MCF 10A (cell line): ENCODE measurements around the gene AMBRA1. TPM values are rescaled to one million over a fixed set of nuclear protein-coding genes. Genes with fewer than 3 reads are reported as not detected.
"Not testable (repeated sequence)": the region's sequence is repeated elsewhere in the genome, so short reads cannot be mapped to it uniquely, and the experiment has no call there.

ENCODE experiments used
- BruUV-seq: library from RNA; stranded (reverse); fragments of 400-500 nt; replicated peaks from 2 replicates; lab custom pipeline; 2021; lab: Mats Ljungman, UMichigan
- CTCF ChIA-PET: fragments of 300-600 bp; sonication (Branson Sonifier 250); formaldehyde crosslinking; extraction: SDS; loops from one replicate; lab custom pipeline; 2021; ENCODE audit warnings: antibody characterized with exemption, inconsistent platforms; lab: Yijun Ruan, JAX
- POLR2A ChIA-PET: fragments of 300-600, 350-650 bp; sonication (Branson Sonifier 250); formaldehyde crosslinking; extraction: SDS; loops from one replicate; lab custom pipeline; 2020; ENCODE audit warnings: antibody characterized with exemption, inconsistent platforms; lab: Yijun Ruan, JAX
- DNase-seq: peaks from one replicate; pipeline ENCODE4 v3.0.0-alpha.2; 2018; ENCODE audit not compliant: unreplicated experiment
- H3K27ac Mint-ChIP-seq: one replicate; pipeline ENCODE4 v1.8.0; 2022; ENCODE audit warnings: mild to moderate bottlenecking, low read depth, mixed read lengths; ENCODE audit not compliant: unreplicated experiment
- H3K27me3 Mint-ChIP-seq: one replicate; pipeline ENCODE4 v1.8.0; 2022; ENCODE audit warnings: mixed read lengths; ENCODE audit not compliant: insufficient read depth, unreplicated experiment
- H3K36me3 Mint-ChIP-seq: one replicate; pipeline ENCODE4 v1.8.0; 2022; ENCODE audit warnings: mild to moderate bottlenecking, moderate library complexity, mixed read lengths; ENCODE audit not compliant: insufficient read depth, unreplicated experiment
- H3K4me1 Mint-ChIP-seq: one replicate; pipeline ENCODE4 v1.8.0; 2022; ENCODE audit warnings: mixed read lengths; ENCODE audit not compliant: insufficient read depth, unreplicated experiment
- H3K4me3 Mint-ChIP-seq: one replicate; pipeline ENCODE4 v1.8.0; 2022; ENCODE audit warnings: mild to moderate bottlenecking, moderate library complexity, mixed read lengths; ENCODE audit not compliant: unreplicated experiment
- H3K9me3 Mint-ChIP-seq: one replicate; pipeline ENCODE4 v1.8.0; 2022; ENCODE audit warnings: mixed read lengths; ENCODE audit not compliant: unreplicated experiment
- CTCF ChIP-seq: fragments of 200-600 bp; IDR thresholded peaks from one replicate; pipeline ENCODE4 v1.8.0; 2022; ENCODE audit warnings: antibody characterized with exemption, mild to moderate bottlenecking; ENCODE audit not compliant: unreplicated experiment
- intact Hi-C: fragments of 100-400 bp; cut with micrococcal nuclease; formaldehyde crosslinking; loops from 2 replicates; pipeline ENCODE4 v1.14.1; 2022
- total RNA-seq: library from RNA; stranded (reverse); gene quantifications from 2 replicates; pipeline ENCODE4 v1.2.3, GENCODE V29; 2022

The AMBRA1 gene
- total RNA-seq, 1 experiment from 2014 or later = 19.6 TPM

GRCh38 chr11:46521961-46522681, 71.7 kb downstream of the AMBRA1 start:
- Mint-ChIP-seq H3K4me3 (no peak overlapping the region), H3K27me3 (no peaks in the 10 kb centered on the region), H3K36me3 (peaks cover 10% of the 10 kb centered on the region), H3K27ac (no peak overlapping the region), H3K9me3 (no peaks in the 10 kb centered on the region), H3K4me1 (peaks cover 18% of the 10 kb centered on the region)
- ChIA-PET CTCF (interaction anchor here (0.6 to 1.5 kb wide), 4 partner anchors 9 to 142 kb away, joined by 3 to 4 read pairs (median 3); no protein-coding TSS in a partner anchor), POLR2A (interaction anchor here (0.9 kb wide), 1 partner anchor 11 kb away, joined by 3 read pairs; no protein-coding TSS in a partner anchor)
- no TSS peak for BruUV-seq
- no peak for TF ChIP-seq CTCF
- no peak for DNase-seq
- intact Hi-C loops = no loop called here

GRCh38 chr11:46520971-46521745, 72.7 kb downstream of the AMBRA1 start:
- peak overlapping the region; percentile 85 for H3K27ac Mint-ChIP-seq
- no peak overlapping the region for H3K4me3 Mint-ChIP-seq
- intact Hi-C loops = no loop called here
- no TSS peak for BruUV-seq
- peaks cover 18% of the 10 kb centered on the region for H3K4me1 Mint-ChIP-seq
- ChIA-PET CTCF (interaction anchor here (1.3 kb wide), 1 partner anchor 31 kb away, joined by 3 read pairs; no protein-coding TSS in a partner anchor), POLR2A (no interaction called here)
- TF ChIP-seq CTCF = no peak
- peak; percentile 48 for DNase-seq
- H3K9me3 Mint-ChIP-seq = no peaks in the 10 kb centered on the region
- peaks cover under 1% of the 10 kb centered on the region for H3K36me3 Mint-ChIP-seq
- H3K27me3 Mint-ChIP-seq = no peaks in the 10 kb centered on the region

- H3K36me3 Mint-ChIP-seq = peaks cover 4% of the 10 kb centered on the region
- peaks cover 20% of the 10 kb centered on the region for H3K4me1 Mint-ChIP-seq
- intact Hi-C loops = no loop called here
- H3K27me3 Mint-ChIP-seq = no peaks in the 10 kb centered on the region
- no TSS peak for BruUV-seq
- no peaks in the 10 kb centered on the region for H3K9me3 Mint-ChIP-seq
- DNase-seq = no peak
- POLR2A ChIA-PET = no interaction called here
- H3K4me3 Mint-ChIP-seq = no peak overlapping the region
- no peak for TF ChIP-seq CTCF
- CTCF ChIA-PET = interaction anchor here (0.9 to 1.7 kb wide), 2 partner anchors 10 to 13 kb away, joined by 4 to 14 read pairs; no protein-coding TSS in a partner anchor
- H3K27ac Mint-ChIP-seq = no peak overlapping the region
These were observed 74.5 kb downstream of the AMBRA1 start for GRCh38 chr11:46519351-46519750.

GRCh38 chr11:46518928-46519327, 74.9 kb downstream of the AMBRA1 start:
- intact Hi-C loops, H3K9me3 Mint-ChIP-seq, H3K27ac Mint-ChIP-seq, H3K27me3 Mint-ChIP-seq, H3K4me3 Mint-ChIP-seq, BruUV-seq, DNase-seq, H3K36me3 Mint-ChIP-seq, POLR2A ChIA-PET: not testable (repeated sequence)
- H3K4me1 Mint-ChIP-seq = peaks cover 24% of the 10 kb centered on the region
- CTCF ChIA-PET = interaction anchor here (0.6 to 1.7 kb wide), 3 partner anchors 11 to 100 kb away, joined by 3 to 14 read pairs (median 4); no protein-coding TSS in a partner anchor
